Measurements from ENCODE around the gene WASHC4. TPM values are rescaled to one million over a fixed set of nuclear protein-coding genes. Genes with fewer than 3 reads are reported as not detected.

The WASHC4 gene, protein sequence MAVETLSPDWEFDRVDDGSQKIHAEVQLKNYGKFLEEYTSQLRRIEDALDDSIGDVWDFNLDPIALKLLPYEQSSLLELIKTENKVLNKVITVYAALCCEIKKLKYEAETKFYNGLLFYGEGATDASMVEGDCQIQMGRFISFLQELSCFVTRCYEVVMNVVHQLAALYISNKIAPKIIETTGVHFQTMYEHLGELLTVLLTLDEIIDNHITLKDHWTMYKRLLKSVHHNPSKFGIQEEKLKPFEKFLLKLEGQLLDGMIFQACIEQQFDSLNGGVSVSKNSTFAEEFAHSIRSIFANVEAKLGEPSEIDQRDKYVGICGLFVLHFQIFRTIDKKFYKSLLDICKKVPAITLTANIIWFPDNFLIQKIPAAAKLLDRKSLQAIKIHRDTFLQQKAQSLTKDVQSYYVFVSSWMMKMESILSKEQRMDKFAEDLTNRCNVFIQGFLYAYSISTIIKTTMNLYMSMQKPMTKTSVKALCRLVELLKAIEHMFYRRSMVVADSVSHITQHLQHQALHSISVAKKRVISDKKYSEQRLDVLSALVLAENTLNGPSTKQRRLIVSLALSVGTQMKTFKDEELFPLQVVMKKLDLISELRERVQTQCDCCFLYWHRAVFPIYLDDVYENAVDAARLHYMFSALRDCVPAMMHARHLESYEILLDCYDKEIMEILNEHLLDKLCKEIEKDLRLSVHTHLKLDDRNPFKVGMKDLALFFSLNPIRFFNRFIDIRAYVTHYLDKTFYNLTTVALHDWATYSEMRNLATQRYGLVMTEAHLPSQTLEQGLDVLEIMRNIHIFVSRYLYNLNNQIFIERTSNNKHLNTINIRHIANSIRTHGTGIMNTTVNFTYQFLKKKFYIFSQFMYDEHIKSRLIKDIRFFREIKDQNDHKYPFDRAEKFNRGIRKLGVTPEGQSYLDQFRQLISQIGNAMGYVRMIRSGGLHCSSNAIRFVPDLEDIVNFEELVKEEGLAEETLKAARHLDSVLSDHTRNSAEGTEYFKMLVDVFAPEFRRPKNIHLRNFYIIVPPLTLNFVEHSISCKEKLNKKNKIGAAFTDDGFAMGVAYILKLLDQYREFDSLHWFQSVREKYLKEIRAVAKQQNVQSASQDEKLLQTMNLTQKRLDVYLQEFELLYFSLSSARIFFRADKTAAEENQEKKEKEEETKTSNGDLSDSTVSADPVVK
- 52.8 and 58.7 TPM in 2 replicates for total RNA-seq

- intact Hi-C loops (cut with micrococcal nuclease): loop anchor here (1.0 to 5.0 kb wide), 19 partner anchors 23 to 1667 kb away; partner anchors contain the start of genes ALDH1L2, APPL2, C12orf75 and CHST11
Measured at GRCh38 chr12:105107494-105108371, at the start of gene WASHC4. TSS of gene WASHC4 (plus strand) at chr12:105107731. CDS start at chr12:105107801, 70 bp downstream.

GRCh38 chr12:105060715-105061378 lies 46.7 kb upstream of the WASHC4 start:
- intact Hi-C loops (cut with micrococcal nuclease): no loop called here

GRCh38 chr12:105064564-105065178 lies 42.9 kb upstream of the WASHC4 start:
- intact Hi-C loops (cut with micrococcal nuclease): no loop called here

DNA sequence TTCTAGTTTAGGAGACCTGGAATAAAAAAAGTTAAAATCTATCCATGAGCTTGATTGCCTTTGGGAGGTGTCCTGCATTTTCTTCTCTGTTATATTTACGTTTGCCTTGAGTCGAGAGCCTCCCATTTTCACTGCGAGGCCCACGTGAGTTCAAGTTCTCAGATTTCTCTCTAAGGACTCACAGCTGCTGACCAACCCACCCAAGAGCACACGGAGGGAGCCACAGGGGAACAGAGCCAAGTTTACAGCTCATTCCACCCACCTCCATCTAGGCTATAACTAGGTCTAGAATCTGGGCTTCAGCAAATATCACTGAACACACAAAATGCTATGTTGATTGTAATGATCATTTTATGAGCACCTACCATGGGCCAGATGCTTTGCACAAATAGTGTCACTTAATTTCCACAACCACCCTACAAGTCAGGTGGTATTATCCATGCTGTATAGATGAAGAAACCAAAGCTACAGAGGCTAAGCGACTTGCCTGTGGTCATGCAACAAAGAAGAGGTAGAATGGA lies 40.0 kb upstream of the WASHC4 start:
- intact Hi-C loops (cut with micrococcal nuclease): no loop called here

GRCh38 chr12:105069936-105070702 lies 37.4 kb upstream of the WASHC4 start:
- intact Hi-C loops (cut with micrococcal nuclease): no loop called here

DNA sequence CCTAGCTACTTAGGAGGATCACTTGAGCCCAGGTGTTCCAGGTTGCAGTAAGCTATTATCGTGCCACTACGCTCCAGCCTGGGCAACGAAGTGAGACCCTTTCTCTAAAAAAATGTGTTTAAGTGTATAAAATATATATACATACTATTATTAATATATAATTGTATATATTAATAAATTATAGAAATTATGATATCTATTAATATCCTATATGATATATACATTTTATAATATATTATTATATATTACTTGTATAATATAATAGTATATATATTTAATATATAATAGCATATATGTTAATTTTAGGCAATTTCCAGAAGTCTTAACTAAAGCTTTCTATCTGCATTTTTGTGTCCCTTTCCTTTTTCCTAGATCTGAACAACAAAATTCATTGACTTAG lies 35.5 kb upstream of the WASHC4 start:
- intact Hi-C loops (cut with micrococcal nuclease): no loop called here

DNA sequence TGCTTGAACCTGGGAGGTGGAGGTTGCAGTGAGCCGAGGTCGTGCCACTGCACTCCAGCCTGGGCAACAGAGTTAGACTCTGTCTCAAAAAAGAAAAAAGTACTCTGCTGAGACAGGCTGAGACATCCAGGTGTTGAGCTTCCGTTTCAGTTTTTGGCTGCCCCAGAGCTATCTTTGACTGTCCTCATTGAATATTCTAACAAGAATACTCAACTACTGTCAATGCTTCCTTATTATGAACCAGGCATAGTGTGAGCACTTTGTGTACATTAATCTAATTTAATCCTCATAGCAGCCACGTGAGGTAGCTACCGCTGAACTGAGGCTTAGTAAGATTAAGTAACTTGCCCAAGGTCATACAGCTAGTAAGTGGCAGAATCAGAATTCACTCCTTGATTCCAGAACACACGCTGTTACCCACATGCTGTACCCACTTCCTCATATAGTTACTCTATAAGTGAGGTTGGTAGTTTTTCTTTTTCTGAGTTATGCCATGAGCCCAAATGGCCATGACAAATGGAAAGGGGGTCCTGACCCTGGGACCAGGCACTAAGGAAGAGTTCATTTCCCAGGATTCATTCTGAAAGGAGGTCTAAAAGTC lies 34.5 kb upstream of the WASHC4 start:
- intact Hi-C loops (cut with micrococcal nuclease): no loop called here

DNA sequence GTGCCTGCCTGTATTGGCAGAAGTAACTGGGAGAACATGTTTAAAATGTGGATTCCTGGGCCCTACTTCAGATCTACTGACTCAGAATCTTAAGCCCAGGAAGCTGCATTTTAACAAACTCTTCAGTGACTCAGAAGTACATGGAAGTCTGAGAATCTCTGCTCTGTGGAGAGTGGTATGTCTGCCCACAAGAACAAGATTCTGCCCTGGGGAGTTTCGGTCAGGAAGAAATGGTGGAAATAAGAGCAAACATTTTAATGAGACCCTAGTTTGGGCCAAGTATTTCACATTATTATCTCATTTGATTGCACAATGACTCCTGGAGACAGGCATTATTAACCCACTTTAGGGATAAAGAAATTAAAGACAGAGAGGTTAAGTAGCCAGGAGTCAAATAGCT lies 31.4 kb upstream of the WASHC4 start:
- intact Hi-C loops (cut with micrococcal nuclease): no loop called here

DNA sequence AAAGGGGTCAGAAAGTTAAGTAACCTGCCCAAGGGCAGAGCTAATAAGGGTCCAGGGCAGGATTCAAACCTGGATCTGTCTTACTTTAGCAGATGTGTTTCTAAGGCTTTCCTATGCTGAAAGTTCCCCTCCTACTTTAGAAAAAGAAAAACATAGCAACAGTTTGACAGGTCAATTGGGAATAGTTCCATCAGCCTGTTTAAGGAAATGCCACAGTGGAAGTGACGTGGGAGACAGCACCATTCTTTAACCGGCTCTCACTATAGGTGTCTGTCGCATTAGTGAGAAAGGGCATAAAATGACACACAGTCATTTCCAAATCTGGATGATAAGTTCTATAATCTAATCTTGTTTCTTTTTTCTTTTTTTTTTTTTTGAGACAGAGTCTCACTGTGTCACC lies 30.6 kb upstream of the WASHC4 start:
- intact Hi-C loops (cut with micrococcal nuclease): no loop called here

DNA sequence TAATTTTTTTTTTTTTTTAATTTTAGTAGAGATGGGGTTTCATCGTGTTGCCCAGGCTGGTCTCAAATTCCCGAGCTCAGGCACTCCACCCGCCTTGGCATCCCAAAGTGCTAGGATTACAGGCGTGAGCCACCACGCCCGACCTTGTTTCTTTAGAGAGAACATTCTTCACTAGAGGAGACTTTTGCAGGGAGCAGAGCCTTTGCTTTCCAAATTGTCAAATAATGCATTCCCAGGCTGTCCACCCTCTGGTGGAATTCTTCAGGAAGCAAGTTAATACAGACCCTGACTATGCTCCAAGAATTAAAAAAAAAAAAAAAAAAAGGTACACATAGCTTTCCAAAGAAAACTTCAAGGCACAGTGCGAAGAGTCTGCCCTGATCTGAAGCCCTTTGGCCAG lies 30.1 kb upstream of the WASHC4 start:
- intact Hi-C loops (cut with micrococcal nuclease): no loop called here

GRCh38 chr12:105078712-105079570 lies 28.6 kb upstream of the WASHC4 start:
- intact Hi-C loops (cut with micrococcal nuclease): no loop called here

GRCh38 chr12:105083031-105083430 lies 24.5 kb upstream of the WASHC4 start:
- intact Hi-C loops (cut with micrococcal nuclease): no loop called here

DNA sequence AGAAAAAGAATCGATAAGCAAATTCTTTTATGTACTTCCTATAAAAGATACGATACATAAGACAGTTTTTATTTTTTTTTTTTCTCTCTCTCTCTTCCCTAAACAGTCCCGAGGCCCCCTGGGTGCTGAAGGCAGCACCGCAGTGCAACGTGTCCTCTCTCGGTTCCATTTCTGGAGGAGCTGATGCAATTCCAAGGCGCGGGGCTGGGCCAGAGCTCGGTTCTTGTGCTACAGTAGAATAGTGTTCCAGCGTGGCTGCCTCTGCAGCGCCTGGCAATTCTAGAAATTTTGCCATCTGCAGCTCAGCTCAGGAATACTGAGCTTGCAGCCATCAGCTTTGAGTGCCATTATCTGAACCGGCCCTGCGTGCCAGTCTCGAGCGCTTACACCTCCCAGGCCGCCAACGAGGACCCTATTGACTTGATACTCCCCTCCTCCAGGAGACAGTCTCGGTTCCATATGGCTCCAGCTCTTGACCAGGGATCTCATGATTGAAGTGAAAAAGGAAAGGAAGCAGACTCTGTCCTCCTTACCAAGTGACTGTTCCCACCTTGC lies 23.9 kb upstream of the WASHC4 start:
- intact Hi-C loops (cut with micrococcal nuclease): loop anchor here (1.0 to 2.0 kb wide), 3 partner anchors 24 to 1243 kb away; partner anchors contain the start of genes NOPCHAP1, NT5DC3 and WASHC4

GRCh38 chr12:105084251-105085250 lies 23.0 kb upstream of the WASHC4 start, which contains the start of gene ALDH1L2:
TSS of gene ALDH1L2 (minus strand) at chr12:105084458. CDS start at chr12:105084436, 22 bp downstream.
- intact Hi-C loops (cut with micrococcal nuclease): loop anchor here (1.0 to 2.0 kb wide), 3 partner anchors 23 to 1244 kb away; partner anchors contain the start of genes NOPCHAP1, NT5DC3 and WASHC4

DNA sequence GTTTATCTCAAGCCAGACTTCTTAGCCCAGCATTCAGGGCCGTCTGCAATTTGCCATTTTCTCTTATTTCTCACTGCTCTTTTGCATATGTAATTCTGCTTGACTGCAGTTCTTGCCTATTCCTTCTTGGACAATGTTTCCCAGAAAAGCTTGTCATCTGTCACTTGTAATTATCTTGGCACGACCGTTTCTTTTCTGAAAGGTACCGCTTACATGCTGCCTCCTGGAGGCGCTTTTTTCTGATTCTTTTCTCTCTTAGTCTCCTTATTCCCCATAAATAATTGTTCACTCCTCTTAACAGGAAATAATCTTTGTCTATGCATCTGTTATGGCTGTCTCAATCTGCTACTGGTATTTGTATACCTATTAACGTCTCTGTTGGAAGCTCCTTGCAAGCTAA lies 22.0 kb upstream of the WASHC4 start:
- intact Hi-C loops (cut with micrococcal nuclease): loop anchor here (2.0 kb wide), 1 partner anchor 1245 kb away; the partner anchor contains the start of gene NT5DC3

Data from T-helper 1 cell treated with Interleukin-12 subunit alpha and Interleukin-12 subunit beta and Interleukin-4 antibody, amounts not matched to agents 30 ng/mL and 1 ng/mL, for 36 hours (primary cell).